GM23338 (cell line): ENCODE data around the gene FBRSL1. TPM values are rescaled to one million over a fixed set of nuclear protein-coding genes. Genes with fewer than 3 reads are reported as not detected.
A peak's percentile ranks its signal among the peaks of the same experiment; 100 is the strongest.

Experiments
- ATAC-seq: fragments of 200-7000 bp; cut with Tn5 transposase; 3 replicates; pipeline ENCODE4 v1.9.1; 2020
- DNase-seq: peaks from one replicate; pipeline ENCODE4 v3.0.0-alpha.2; 2015; ENCODE audit warnings: low spot score
- H2AFZ ChIP-seq: fragments of 200-600 bp; sonication (generic); 2 replicates; pipeline ENCODE4 v1.8.0; 2016; ENCODE audit warnings: antibody characterized with exemption, mild to moderate bottlenecking, moderate library complexity
- H3F3A ChIP-seq: fragments of 200-600 bp; sonication (generic); replicated peaks from 2 replicates; pipeline ENCODE4 v1.8.0; 2017; ENCODE audit warnings: antibody characterized with exemption, mixed run types, low read depth
- H3K27ac ChIP-seq: fragments of 200-600 bp; sonication (generic); 2 replicates; pipeline ENCODE4 v1.6.1; 2016; ENCODE audit warnings: low read depth
- H3K27me3 ChIP-seq: fragments of 200-600 bp; sonication (generic); 2 replicates; pipeline ENCODE4 v1.8.0; 2016; ENCODE audit warnings: mild to moderate bottlenecking, mixed run types, moderate library complexity; ENCODE audit not compliant: insufficient read depth
- H3K36me3 ChIP-seq: fragments of 200-600 bp; sonication (generic); 2 replicates; pipeline ENCODE4 v1.8.0; 2016; ENCODE audit warnings: mild to moderate bottlenecking; ENCODE audit not compliant: insufficient read depth
- H3K4me1 ChIP-seq: fragments of 200-600 bp; sonication (generic); 2 replicates; pipeline ENCODE4 v1.8.0; 2016; ENCODE audit warnings: mild to moderate bottlenecking, moderate library complexity; ENCODE audit not compliant: insufficient read depth
- H3K4me2 ChIP-seq: fragments of 200-600 bp; sonication (generic); 2 replicates; pipeline ENCODE4 v1.7.1; 2017; ENCODE audit warnings: mixed run types
- H3K4me3 ChIP-seq: fragments of 200-600 bp; sonication (generic); 2 replicates; pipeline ENCODE4 v1.6.1; 2016; ENCODE audit warnings: mixed run types
- H3K79me2 ChIP-seq: fragments of 200-600 bp; sonication (generic); replicated peaks from 2 replicates; pipeline ENCODE4 v1.8.0; 2017; ENCODE audit warnings: mild to moderate bottlenecking; ENCODE audit not compliant: insufficient read depth
- H3K9me2 ChIP-seq: fragments of 200-600 bp; sonication (generic); 2 replicates; pipeline ENCODE4 v1.8.0; 2017; ENCODE audit not compliant: insufficient read depth
- H4K20me1 ChIP-seq: fragments of 200-600 bp; sonication (generic); replicated peaks from 2 replicates; pipeline ENCODE4 v1.8.0; 2017; ENCODE audit warnings: mild to moderate bottlenecking; ENCODE audit not compliant: insufficient read depth
- H3K27ac Mint-ChIP-seq: 2 replicates; pipeline ENCODE4 v1.8.0; 2020; ENCODE audit warnings: inconsistent platforms, mild to moderate bottlenecking, moderate library complexity, mixed read lengths
- H3K27me3 Mint-ChIP-seq: 3 replicates; pipeline ENCODE4 v1.8.0; 2022; ENCODE audit warnings: low read depth, mild to moderate bottlenecking, moderate library complexity, mixed read lengths, inconsistent platforms; ENCODE audit not compliant: insufficient read depth, poor library complexity
- H3K36me3 Mint-ChIP-seq: 3 replicates; pipeline ENCODE4 v1.8.0; 2021; ENCODE audit warnings: low read depth, mild to moderate bottlenecking, inconsistent platforms, moderate library complexity, mixed read lengths
- H3K4me1 Mint-ChIP-seq: 3 replicates; pipeline ENCODE4 v1.8.0; 2020; ENCODE audit warnings: mild to moderate bottlenecking, inconsistent platforms, mixed read lengths
- H3K4me3 Mint-ChIP-seq: 3 replicates; pipeline ENCODE4 v1.8.0; 2021; ENCODE audit warnings: moderate library complexity, mild to moderate bottlenecking, inconsistent platforms, mixed read lengths
- H3K9me3 Mint-ChIP-seq: 3 replicates; pipeline ENCODE4 v1.8.0; 2020; ENCODE audit warnings: moderate library complexity, mild to moderate bottlenecking, inconsistent platforms, mixed read lengths
- EZH2 ChIP-seq: fragments of 200-600 bp; sonication (generic); IDR thresholded peaks from one replicate; pipeline ENCODE4 v1.8.0; 2017; ENCODE audit warnings: antibody characterized with exemption, mild to moderate bottlenecking, low read depth; ENCODE audit not compliant: unreplicated experiment
- EZH2phosphoT487 ChIP-seq: fragments of 200-600 bp; sonication (generic); IDR thresholded peaks from one replicate; pipeline ENCODE4 v1.8.1; 2018; ENCODE audit warnings: antibody characterized with exemption; ENCODE audit not compliant: unreplicated experiment
- JUNB ChIP-seq: IDR thresholded peaks from one replicate; pipeline ENCODE4 v1.6.1; 2016; ENCODE audit warnings: antibody characterized with exemption; ENCODE audit not compliant: unreplicated experiment
- NANOG ChIP-seq: IDR thresholded peaks from 2 replicates; pipeline ENCODE4 v1.6.1; 2016; ENCODE audit warnings: antibody characterized with exemption, borderline replicate concordance
- POLR2AphosphoS5 ChIP-seq: IDR thresholded peaks from 2 replicates; pipeline ENCODE4 v1.6.1; 2016; ENCODE audit warnings: antibody characterized with exemption, low read depth
- STAT1 ChIP-seq: IDR thresholded peaks from one replicate; pipeline ENCODE4 v1.6.1; 2016; ENCODE audit warnings: antibody characterized with exemption; ENCODE audit not compliant: unreplicated experiment
- ZNF114 ChIP-seq: fragments of 250-450 bp; sonication (Bioruptor Pico); IDR thresholded peaks from 2 replicates; pipeline ENCODE4 v1.5.0; 2020; ENCODE audit warnings: mild to moderate bottlenecking, moderate library complexity
- ZNF331 ChIP-seq: fragments of 250-450 bp; sonication (Bioruptor Pico); IDR thresholded peaks from 2 replicates; pipeline ENCODE4 v1.5.0; 2020; ENCODE audit warnings: low read depth, mild to moderate bottlenecking, moderate library complexity
- polyA plus RNA-seq: library from polyadenylated mRNA; unstranded; fragments of >200 nt; fragmentation: Nextera tagmentation; extraction: Ambion mirVana; gene quantifications from 2 replicates; pipeline ENCODE4 v1.2.1, GENCODE V29; 2016
- total RNA-seq: library from RNA; depleted of rRNA; stranded (reverse); fragments of >200 nt; shearing (Covaris generic); gene quantifications from 2 replicates; pipeline ENCODE4 v1.2.3, GENCODE V29; 2014
- TF ChIP-seq, protein P1 (sequence below): IDR thresholded peaks from 2 replicates; pipeline ENCODE4 v1.6.1; 2016; ENCODE audit warnings: antibody characterized with exemption
- TF ChIP-seq, protein P2 (sequence below): IDR thresholded peaks from one replicate; pipeline ENCODE4 v1.6.1; 2018; ENCODE audit warnings: antibody characterized with exemption; ENCODE audit not compliant: unreplicated experiment
- TF ChIP-seq, protein P3 (sequence below): fragments of 250-450 bp; sonication (Bioruptor Pico); IDR thresholded peaks from 2 replicates; pipeline ENCODE4 v1.5.0; 2020; ENCODE audit warnings: mild to moderate bottlenecking, moderate library complexity

The FBRSL1 gene
- total and polyA plus RNA-seq, 2 experiments from 2014 or later: 37.8 to 89.8 TPM

DNA sequence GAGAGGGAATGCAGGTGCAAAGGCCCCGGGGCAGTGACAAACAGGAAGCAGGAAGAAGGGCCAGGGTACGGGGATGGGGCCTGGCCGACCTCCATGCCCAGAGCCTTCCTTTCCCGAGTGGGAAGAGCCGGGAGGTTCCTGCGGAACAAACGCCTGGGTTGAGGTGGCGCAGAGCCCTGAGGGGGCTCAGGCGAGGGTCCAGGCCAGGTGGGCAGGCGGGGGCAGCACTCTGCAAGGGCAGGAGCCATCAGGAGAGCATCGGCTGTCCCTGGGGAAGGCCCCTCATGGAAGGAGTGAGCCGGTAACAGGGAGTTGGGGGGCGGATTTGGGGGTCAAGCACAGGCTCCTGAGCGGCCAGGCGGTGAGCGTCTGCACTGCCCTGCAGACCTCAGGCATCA, 18.1 kb upstream of the FBRSL1 start (continued):
- TF ChIP-seq, protein P1, sequence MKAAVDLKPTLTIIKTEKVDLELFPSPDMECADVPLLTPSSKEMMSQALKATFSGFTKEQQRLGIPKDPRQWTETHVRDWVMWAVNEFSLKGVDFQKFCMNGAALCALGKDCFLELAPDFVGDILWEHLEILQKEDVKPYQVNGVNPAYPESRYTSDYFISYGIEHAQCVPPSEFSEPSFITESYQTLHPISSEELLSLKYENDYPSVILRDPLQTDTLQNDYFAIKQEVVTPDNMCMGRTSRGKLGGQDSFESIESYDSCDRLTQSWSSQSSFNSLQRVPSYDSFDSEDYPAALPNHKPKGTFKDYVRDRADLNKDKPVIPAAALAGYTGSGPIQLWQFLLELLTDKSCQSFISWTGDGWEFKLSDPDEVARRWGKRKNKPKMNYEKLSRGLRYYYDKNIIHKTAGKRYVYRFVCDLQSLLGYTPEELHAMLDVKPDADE: no peak
- TF ChIP-seq POLR2AphosphoS5 (no peak), EZH2 (no peak), NANOG (no peak), ZNF114 (CRISPR knock-in tag) (no peak), JUNB (no peak)

DNA sequence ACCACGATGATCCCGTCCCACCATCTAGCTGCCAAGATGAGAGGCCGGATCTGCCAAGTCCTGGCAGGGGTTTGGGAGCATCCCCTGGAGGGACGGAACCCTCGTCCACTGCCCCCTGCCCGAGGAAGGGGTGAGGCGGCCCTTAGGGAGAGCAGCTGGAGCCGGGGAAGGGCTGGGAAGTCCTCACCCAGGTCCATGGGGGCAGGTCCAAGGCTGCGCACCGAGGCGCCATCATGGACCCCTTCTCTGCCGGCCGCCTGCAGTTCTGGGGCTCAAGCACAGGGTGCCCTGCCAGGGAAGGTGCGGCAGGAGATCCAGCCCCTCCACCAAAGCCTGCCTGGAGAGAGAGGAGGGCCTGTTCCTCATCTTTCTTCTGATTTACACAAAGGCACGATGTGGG, 17.6 kb upstream of the FBRSL1 start:
- Histone ChIP-seq H3K4me3 (no peak overlapping the region), H3K27me3 (peaks cover 18% of the 10 kb centered on the region), H3K4me2 (no peak overlapping the region), H3K36me3 (no peaks in the 10 kb centered on the region), H3K79me2 (no peaks in the 10 kb centered on the region), H3F3A (0 out of 2 replicates have a peak, but pooled peaks cover 6% of the 10 kb centered on the region), H3K27ac (no peak overlapping the region), H3K4me1 (peaks cover 4% of the 10 kb centered on the region; the same call in 1 of the 2 replicates), H4K20me1 (no peaks in the 10 kb centered on the region), H3K9me2 (no peaks in the 10 kb centered on the region), H2AFZ (no peak overlapping the region)
- Mint-ChIP-seq H3K36me3 (peaks cover 7% of the 10 kb centered on the region), H3K27me3 (peaks cover 30% of the 10 kb centered on the region), H3K4me3 (peak overlapping the region; percentile 41; the same call in 2 of the 3 replicates), H3K4me1 (peaks cover 13% of the 10 kb centered on the region), H3K9me3 (peaks cover 20% of the 10 kb centered on the region), H3K27ac (no peak overlapping the region)
- DNase-seq: no peak
- ATAC-seq: no peak
- TF ChIP-seq, protein P2, sequence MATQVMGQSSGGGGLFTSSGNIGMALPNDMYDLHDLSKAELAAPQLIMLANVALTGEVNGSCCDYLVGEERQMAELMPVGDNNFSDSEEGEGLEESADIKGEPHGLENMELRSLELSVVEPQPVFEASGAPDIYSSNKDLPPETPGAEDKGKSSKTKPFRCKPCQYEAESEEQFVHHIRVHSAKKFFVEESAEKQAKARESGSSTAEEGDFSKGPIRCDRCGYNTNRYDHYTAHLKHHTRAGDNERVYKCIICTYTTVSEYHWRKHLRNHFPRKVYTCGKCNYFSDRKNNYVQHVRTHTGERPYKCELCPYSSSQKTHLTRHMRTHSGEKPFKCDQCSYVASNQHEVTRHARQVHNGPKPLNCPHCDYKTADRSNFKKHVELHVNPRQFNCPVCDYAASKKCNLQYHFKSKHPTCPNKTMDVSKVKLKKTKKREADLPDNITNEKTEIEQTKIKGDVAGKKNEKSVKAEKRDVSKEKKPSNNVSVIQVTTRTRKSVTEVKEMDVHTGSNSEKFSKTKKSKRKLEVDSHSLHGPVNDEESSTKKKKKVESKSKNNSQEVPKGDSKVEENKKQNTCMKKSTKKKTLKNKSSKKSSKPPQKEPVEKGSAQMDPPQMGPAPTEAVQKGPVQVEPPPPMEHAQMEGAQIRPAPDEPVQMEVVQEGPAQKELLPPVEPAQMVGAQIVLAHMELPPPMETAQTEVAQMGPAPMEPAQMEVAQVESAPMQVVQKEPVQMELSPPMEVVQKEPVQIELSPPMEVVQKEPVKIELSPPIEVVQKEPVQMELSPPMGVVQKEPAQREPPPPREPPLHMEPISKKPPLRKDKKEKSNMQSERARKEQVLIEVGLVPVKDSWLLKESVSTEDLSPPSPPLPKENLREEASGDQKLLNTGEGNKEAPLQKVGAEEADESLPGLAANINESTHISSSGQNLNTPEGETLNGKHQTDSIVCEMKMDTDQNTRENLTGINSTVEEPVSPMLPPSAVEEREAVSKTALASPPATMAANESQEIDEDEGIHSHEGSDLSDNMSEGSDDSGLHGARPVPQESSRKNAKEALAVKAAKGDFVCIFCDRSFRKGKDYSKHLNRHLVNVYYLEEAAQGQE: no peak
- TF ChIP-seq STAT1 (no peak), JUNB (no peak), ZNF331 (CRISPR knock-in tag) (no peak), ZNF114 (CRISPR knock-in tag) (no peak), EZH2phosphoT487 (no peak)
- TF ChIP-seq, protein P3, sequence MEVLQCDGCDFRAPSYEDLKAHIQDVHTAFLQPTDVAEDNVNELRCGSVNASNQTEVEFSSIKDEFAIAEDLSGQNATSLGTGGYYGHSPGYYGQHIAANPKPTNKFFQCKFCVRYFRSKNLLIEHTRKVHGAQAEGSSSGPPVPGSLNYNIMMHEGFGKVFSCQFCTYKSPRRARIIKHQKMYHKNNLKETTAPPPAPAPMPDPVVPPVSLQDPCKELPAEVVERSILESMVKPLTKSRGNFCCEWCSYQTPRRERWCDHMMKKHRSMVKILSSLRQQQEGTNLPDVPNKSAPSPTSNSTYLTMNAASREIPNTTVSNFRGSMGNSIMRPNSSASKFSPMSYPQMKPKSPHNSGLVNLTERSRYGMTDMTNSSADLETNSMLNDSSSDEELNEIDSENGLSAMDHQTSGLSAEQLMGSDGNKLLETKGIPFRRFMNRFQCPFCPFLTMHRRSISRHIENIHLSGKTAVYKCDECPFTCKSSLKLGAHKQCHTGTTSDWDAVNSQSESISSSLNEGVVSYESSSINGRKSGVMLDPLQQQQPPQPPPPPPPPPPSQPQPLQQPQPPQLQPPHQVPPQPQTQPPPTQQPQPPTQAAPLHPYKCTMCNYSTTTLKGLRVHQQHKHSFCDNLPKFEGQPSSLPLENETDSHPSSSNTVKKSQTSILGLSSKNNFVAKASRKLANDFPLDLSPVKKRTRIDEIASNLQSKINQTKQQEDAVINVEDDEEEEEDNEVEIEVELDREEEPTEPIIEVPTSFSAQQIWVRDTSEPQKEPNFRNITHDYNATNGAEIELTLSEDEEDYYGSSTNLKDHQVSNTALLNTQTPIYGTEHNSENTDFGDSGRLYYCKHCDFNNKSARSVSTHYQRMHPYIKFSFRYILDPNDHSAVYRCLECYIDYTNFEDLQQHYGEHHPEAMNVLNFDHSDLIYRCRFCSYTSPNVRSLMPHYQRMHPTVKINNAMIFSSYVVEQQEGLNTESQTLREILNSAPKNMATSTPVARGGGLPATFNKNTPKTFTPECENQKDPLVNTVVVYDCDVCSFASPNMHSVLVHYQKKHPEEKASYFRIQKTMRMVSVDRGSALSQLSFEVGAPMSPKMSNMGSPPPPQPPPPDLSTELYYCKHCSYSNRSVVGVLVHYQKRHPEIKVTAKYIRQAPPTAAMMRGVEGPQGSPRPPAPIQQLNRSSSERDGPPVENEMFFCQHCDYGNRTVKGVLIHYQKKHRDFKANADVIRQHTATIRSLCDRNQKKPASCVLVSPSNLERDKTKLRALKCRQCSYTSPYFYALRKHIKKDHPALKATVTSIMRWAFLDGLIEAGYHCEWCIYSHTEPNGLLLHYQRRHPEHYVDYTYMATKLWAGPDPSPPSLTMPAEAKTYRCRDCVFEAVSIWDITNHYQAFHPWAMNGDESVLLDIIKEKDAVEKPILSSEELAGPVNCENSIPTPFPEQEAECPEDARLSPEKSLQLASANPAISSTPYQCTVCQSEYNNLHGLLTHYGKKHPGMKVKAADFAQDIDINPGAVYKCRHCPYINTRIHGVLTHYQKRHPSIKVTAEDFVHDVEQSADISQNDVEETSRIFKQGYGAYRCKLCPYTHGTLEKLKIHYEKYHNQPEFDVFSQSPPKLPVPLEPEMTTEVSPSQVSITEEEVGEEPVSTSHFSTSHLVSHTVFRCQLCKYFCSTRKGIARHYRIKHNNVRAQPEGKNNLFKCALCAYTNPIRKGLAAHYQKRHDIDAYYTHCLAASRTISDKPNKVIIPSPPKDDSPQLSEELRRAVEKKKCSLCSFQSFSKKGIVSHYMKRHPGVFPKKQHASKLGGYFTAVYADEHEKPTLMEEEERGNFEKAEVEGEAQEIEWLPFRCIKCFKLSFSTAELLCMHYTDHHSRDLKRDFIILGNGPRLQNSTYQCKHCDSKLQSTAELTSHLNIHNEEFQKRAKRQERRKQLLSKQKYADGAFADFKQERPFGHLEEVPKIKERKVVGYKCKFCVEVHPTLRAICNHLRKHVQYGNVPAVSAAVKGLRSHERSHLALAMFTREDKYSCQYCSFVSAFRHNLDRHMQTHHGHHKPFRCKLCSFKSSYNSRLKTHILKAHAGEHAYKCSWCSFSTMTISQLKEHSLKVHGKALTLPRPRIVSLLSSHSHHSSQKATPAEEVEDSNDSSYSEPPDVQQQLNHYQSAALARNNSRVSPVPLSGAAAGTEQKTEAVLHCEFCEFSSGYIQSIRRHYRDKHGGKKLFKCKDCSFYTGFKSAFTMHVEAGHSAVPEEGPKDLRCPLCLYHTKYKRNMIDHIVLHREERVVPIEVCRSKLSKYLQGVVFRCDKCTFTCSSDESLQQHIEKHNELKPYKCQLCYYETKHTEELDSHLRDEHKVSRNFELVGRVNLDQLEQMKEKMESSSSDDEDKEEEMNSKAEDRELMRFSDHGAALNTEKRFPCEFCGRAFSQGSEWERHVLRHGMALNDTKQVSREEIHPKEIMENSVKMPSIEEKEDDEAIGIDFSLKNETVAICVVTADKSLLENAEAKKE (CRISPR knock-in tag): no peak
- TF ChIP-seq, protein P1: no peak
